Activated CD8-positive, alpha-beta T cell treated with anti-CD3 and anti-CD28 coated beads, Interleukin-2, amount 10 ng/mL, durations not matched to agents 7 days and 5 days (primary cell): ENCODE data around the gene RMI1. TPM values are rescaled to one million over a fixed set of nuclear protein-coding genes. Genes with fewer than 3 reads are reported as not detected.
A peak's percentile ranks its signal among the peaks of the same experiment; 100 is the strongest.

Experiments used
- ATAC-seq: fragments of 150-1000 bp; cut with Tn5 transposase; one replicate; pipeline ENCODE4 v1.10.0; 2021; ENCODE audit warnings: moderate library complexity
- CTCF ChIA-PET: fragments of 350-600 bp; sonication (Branson Sonifier 250); formaldehyde crosslinking; loops from one replicate; lab custom pipeline; 2021; ENCODE audit warnings: antibody characterized with exemption; lab: Charles Lee
- POLR2A ChIA-PET: fragments of 350-600 bp; sonication (Branson Sonifier 250); formaldehyde crosslinking; loops from one replicate; lab custom pipeline; 2021; ENCODE audit warnings: antibody characterized with exemption; lab: Charles Lee
- DNase-seq: peaks from one replicate; pipeline ENCODE4 v3.0.0-alpha.2; 2020
- H3K27ac Mint-ChIP-seq: one replicate; pipeline ENCODE4 v1.8.0; 2021; ENCODE audit warnings: mild to moderate bottlenecking, mixed read lengths
- H3K27me3 Mint-ChIP-seq: one replicate; pipeline ENCODE4 v1.8.0; 2021; ENCODE audit warnings: low read depth, mixed read lengths
- H3K36me3 Mint-ChIP-seq: one replicate; pipeline ENCODE4 v1.8.0; 2021; ENCODE audit warnings: low read depth, mixed read lengths
- H3K4me1 Mint-ChIP-seq: one replicate; pipeline ENCODE4 v1.8.0; 2021; ENCODE audit warnings: low read depth, mixed read lengths
- H3K4me3 Mint-ChIP-seq: one replicate; pipeline ENCODE4 v1.8.0; 2021; ENCODE audit warnings: mild to moderate bottlenecking, mixed read lengths
- H3K9me3 Mint-ChIP-seq: one replicate; pipeline ENCODE4 v1.8.0; 2022; ENCODE audit warnings: mixed read lengths; ENCODE audit not compliant: insufficient read depth
- total RNA-seq, 2 experiments: library from RNA; stranded (reverse); gene quantifications; one replicate each; pipeline ENCODE4 v1.2.3, GENCODE V29; 2021

The RMI1 gene
- total RNA-seq, 2 experiments from 2014 or later: 23.3 to 23.6 TPM

- H3K4me3 Mint-ChIP-seq: no peak overlapping the region
- H3K4me1 Mint-ChIP-seq: peaks cover 30% of the 10 kb centered on the region
- ChIA-PET POLR2A (interaction anchor here (0.9 to 2.0 kb wide), 2 partner anchors 8 to 11 kb away, joined by 3 to 5 read pairs; partner anchors contain the start of genes HNRNPK and RMI1), CTCF (interaction anchor here (1.6 kb wide), 1 partner anchor 346 kb away, joined by 4 read pairs; no protein-coding TSS in a partner anchor)
- no peaks in the 10 kb centered on the region for H3K9me3 Mint-ChIP-seq
- ATAC-seq (no peak), DNase-seq (no peak)
- H3K36me3 Mint-ChIP-seq: peaks cover 83% of the 10 kb centered on the region
- no peak overlapping the region for H3K27ac Mint-ChIP-seq
- H3K27me3 Mint-ChIP-seq: no peaks in the 10 kb centered on the region
Measured at GRCh38 chr9:83969602-83970001, 11.0 kb upstream of the RMI1 start.

GRCh38 chr9:83971485-83971884 is 9.1 kb upstream of the RMI1 start:
- H3K36me3 Mint-ChIP-seq: peaks cover 94% of the 10 kb centered on the region
- no peaks in the 10 kb centered on the region for H3K9me3 Mint-ChIP-seq
- ChIA-PET POLR2A (interaction anchor here (0.8 to 2.3 kb wide), 5 partner anchors 8 to 325 kb away, joined by 3 to 20 read pairs (median 3); partner anchors contain the start of genes HNRNPK and RMI1), CTCF (interaction anchor here (1.4 to 1.6 kb wide), 3 partner anchors 9 to 34 kb away, joined by 4 to 5 read pairs (median 4); partner anchors contain the start of genes HNRNPK and RMI1)
- DNase-seq: no peak
- no peaks in the 10 kb centered on the region for H3K27me3 Mint-ChIP-seq
- ATAC-seq: no peak
- peaks cover 49% of the 10 kb centered on the region for H3K4me1 Mint-ChIP-seq
- no peak overlapping the region for H3K4me3 Mint-ChIP-seq
- no peak overlapping the region for H3K27ac Mint-ChIP-seq

GRCh38 chr9:83972286-83972685 is 8.3 kb upstream of the RMI1 start:
- peak; percentile 28 for ATAC-seq
- ChIA-PET CTCF (interaction anchor here (1.6 kb wide), 1 partner anchor 10 kb away, joined by 5 read pairs; no protein-coding TSS in a partner anchor), POLR2A (interaction anchor here (1.0 to 2.3 kb wide), 2 partner anchors 9 to 20 kb away, joined by 3 to 20 read pairs; no protein-coding TSS in a partner anchor)
- DNase-seq: no peak
- Mint-ChIP-seq H3K9me3 (no peaks in the 10 kb centered on the region), H3K27ac (no peak overlapping the region), H3K27me3 (no peaks in the 10 kb centered on the region), H3K4me3 (no peak overlapping the region), H3K4me1 (peaks cover 57% of the 10 kb centered on the region), H3K36me3 (peaks cover 94% of the 10 kb centered on the region)

GRCh38 chr9:83975300-83975699 is 5.3 kb upstream of the RMI1 start:
- CTCF ChIA-PET: no interaction called here
- H3K9me3 Mint-ChIP-seq: no peaks in the 10 kb centered on the region

GRCh38 chr9:83976372-83976771 is 4.2 kb upstream of the RMI1 start:
- H3K27me3 Mint-ChIP-seq: no peaks in the 10 kb centered on the region
- DNase-seq (no peak), ATAC-seq (no peak)
- H3K36me3 Mint-ChIP-seq: peaks cover 77% of the 10 kb centered on the region
- CTCF ChIA-PET: interaction anchor here (1.0 to 1.1 kb wide), 2 partner anchors 25 to 196 kb away, joined by 3 to 4 read pairs; no protein-coding TSS in a partner anchor
- POLR2A ChIA-PET: interaction anchor here (1.0 to 1.8 kb wide), 5 partner anchors 9 to 20 kb away, joined by 3 to 7 read pairs (median 5); a partner anchor contains a TSS
- H3K4me3 Mint-ChIP-seq: peak overlapping the region; percentile 95
- H3K27ac Mint-ChIP-seq: no peak overlapping the region
- H3K9me3 Mint-ChIP-seq: no peaks in the 10 kb centered on the region
- peaks cover 57% of the 10 kb centered on the region for H3K4me1 Mint-ChIP-seq

More at GRCh38 chr9:83975300-83975699, 5.3 kb upstream of the RMI1 start:
- peaks cover 88% of the 10 kb centered on the region for H3K36me3 Mint-ChIP-seq
- no peaks in the 10 kb centered on the region for H3K27me3 Mint-ChIP-seq
- DNase-seq (no peak), ATAC-seq (no peak)
- POLR2A ChIA-PET: interaction anchor here (1.5 to 1.8 kb wide), 3 partner anchors 13 to 19 kb away, joined by 3 to 7 read pairs (median 5); a partner anchor contains a TSS
- peak overlapping the region; percentile 9 for H3K4me3 Mint-ChIP-seq
- H3K4me1 Mint-ChIP-seq: peaks cover 63% of the 10 kb centered on the region
- peak overlapping the region; percentile 69 for H3K27ac Mint-ChIP-seq

GRCh38 chr9:83977196-83977595 is 3.4 kb upstream of the RMI1 start:
- Mint-ChIP-seq H3K36me3 (peaks cover 76% of the 10 kb centered on the region), H3K4me3 (peak overlapping the region; percentile 95), H3K4me1 (peaks cover 57% of the 10 kb centered on the region), H3K9me3 (no peaks in the 10 kb centered on the region), H3K27ac (peak overlapping the region; percentile 99), H3K27me3 (no peaks in the 10 kb centered on the region)
- ATAC-seq (no peak), DNase-seq (no peak)
- ChIA-PET POLR2A (interaction anchor here (1.0 to 1.6 kb wide), 3 partner anchors 9 to 10 kb away, joined by 4 to 9 read pairs (median 5); no protein-coding TSS in a partner anchor), CTCF (interaction anchor here (1.0 to 1.1 kb wide), 4 partner anchors 13 to 195 kb away, joined by 3 to 4 read pairs (median 3); partner anchors contain the start of gene KIF27)

GRCh38 chr9:83978992-83979811 is 1.4 kb upstream of the RMI1 start:
- Mint-ChIP-seq H3K36me3 (peaks cover 67% of the 10 kb centered on the region), H3K4me3 (peak overlapping the region; percentile 95), H3K27me3 (no peaks in the 10 kb centered on the region), H3K9me3 (no peaks in the 10 kb centered on the region), H3K27ac (peak overlapping the region; percentile 99), H3K4me1 (peaks cover 59% of the 10 kb centered on the region)
- ChIA-PET POLR2A (interaction anchor here (0.6 to 3.7 kb wide), 15 partner anchors 12 to 355 kb away, joined by 3 to 32 read pairs (median 7); partner anchors contain the start of genes KIF27 and UBQLN1), CTCF (interaction anchor here (0.6 to 2.1 kb wide), 8 partner anchors 8 to 336 kb away, joined by 3 to 7 read pairs (median 4); partner anchors contain the start of gene KIF27)
- ATAC-seq (peak; percentile 52), DNase-seq (peak; percentile 93)

- CTCF ChIA-PET: interaction anchor here (1.0 to 2.1 kb wide), 11 partner anchors 9 to 316 kb away, joined by 3 to 7 read pairs (median 4); partner anchors contain the start of gene KIF27
- DNase-seq: peak; percentile 99
- H3K36me3 Mint-ChIP-seq: peaks cover 60% of the 10 kb centered on the region
Measured at GRCh38 chr9:83979812-83980394, 702 bp upstream of the RMI1 start, which contains the start of gene HNRNPK. TSS of gene HNRNPK (minus strand) at chr9:83980215. CDS start at chr9:83978252, 1,963 bp downstream.

GRCh38 chr9:83981126-83981871 is 694 bp downstream of the RMI1 start:
- POLR2A ChIA-PET: interaction anchor here (0.6 to 3.7 kb wide), 19 partner anchors 8 to 357 kb away, joined by 3 to 32 read pairs (median 6); partner anchors contain the start of genes KIF27 and UBQLN1
- ATAC-seq (no peak), DNase-seq (peak; percentile 41)
- CTCF ChIA-PET: interaction anchor here (1.1 to 1.9 kb wide), 5 partner anchors 10 to 315 kb away, joined by 3 to 4 read pairs (median 3); no protein-coding TSS in a partner anchor
- H3K36me3 Mint-ChIP-seq: peaks cover 52% of the 10 kb centered on the region
- H3K4me1 Mint-ChIP-seq: peaks cover 45% of the 10 kb centered on the region
- peak overlapping the region; percentile 99 for H3K27ac Mint-ChIP-seq
- peak overlapping the region; percentile 95 for H3K4me3 Mint-ChIP-seq
- no peaks in the 10 kb centered on the region for H3K27me3 Mint-ChIP-seq
- no peaks in the 10 kb centered on the region for H3K9me3 Mint-ChIP-seq

More at GRCh38 chr9:83979812-83980394, 702 bp upstream of the RMI1 start, which contains the start of gene HNRNPK:
- no peaks in the 10 kb centered on the region for H3K9me3 Mint-ChIP-seq
- peaks cover 52% of the 10 kb centered on the region for H3K4me1 Mint-ChIP-seq
- H3K27me3 Mint-ChIP-seq: no peaks in the 10 kb centered on the region
- peak within 1 kb of the TSS; percentile 99 for H3K27ac Mint-ChIP-seq
- POLR2A ChIA-PET: interaction anchor here (0.6 to 3.7 kb wide), 18 partner anchors 9 to 356 kb away, joined by 3 to 32 read pairs (median 6); partner anchors contain the start of genes KIF27 and UBQLN1
- H3K4me3 Mint-ChIP-seq: peak within 1 kb of the TSS; percentile 95
- peak; percentile 85 for ATAC-seq

GRCh38 chr9:83986195-83986594 is 5.6 kb downstream of the RMI1 start:
- Mint-ChIP-seq H3K9me3 (no peaks in the 10 kb centered on the region), H3K4me3 (no peak overlapping the region), H3K36me3 (peaks cover 45% of the 10 kb centered on the region), H3K27me3 (no peaks in the 10 kb centered on the region), H3K4me1 (peaks cover 41% of the 10 kb centered on the region), H3K27ac (no peak overlapping the region)
- CTCF ChIA-PET: interaction anchor here (1.3 kb wide), 1 partner anchor 8 kb away, joined by 7 read pairs; no protein-coding TSS in a partner anchor
- DNase-seq (no peak), ATAC-seq (no peak)
- POLR2A ChIA-PET: no interaction called here
